HG02678 (cell line): ENCODE measurements around the gene MACROH2A2.
"Not testable (repeated sequence)": the region's sequence is repeated elsewhere in the genome, so short reads cannot be mapped to it uniquely, and the experiment has no call there.

ENCODE experiments used
- ATAC-seq: cut with Tn5 transposase; IDR thresholded peaks from one replicate; pipeline ENCODE4 v1.9.1; 2021; ENCODE audit warnings: mild to moderate bottlenecking, moderate library complexity; ENCODE audit not compliant: unreplicated experiment

Gene MACROH2A2

DNA sequence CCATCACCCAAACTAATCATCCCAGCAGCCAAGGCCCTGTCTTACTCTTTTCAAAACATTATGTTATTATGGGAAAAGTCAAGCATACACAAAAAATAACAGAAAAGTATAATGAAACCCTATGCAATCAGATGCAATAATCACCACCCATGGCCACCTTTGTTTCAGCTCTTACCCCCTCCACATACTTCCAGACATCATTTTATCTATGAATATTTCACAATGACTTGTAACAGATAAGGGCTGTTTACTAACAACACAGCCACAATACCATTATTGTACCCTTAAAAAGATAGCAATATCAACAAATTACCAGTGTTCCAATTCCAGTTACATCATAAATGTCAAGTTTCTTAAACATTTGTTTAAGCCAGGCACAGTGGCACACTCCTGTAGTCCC, 44.8 kb downstream of the MACROH2A2 start:
- no peak for ATAC-seq

DNA sequence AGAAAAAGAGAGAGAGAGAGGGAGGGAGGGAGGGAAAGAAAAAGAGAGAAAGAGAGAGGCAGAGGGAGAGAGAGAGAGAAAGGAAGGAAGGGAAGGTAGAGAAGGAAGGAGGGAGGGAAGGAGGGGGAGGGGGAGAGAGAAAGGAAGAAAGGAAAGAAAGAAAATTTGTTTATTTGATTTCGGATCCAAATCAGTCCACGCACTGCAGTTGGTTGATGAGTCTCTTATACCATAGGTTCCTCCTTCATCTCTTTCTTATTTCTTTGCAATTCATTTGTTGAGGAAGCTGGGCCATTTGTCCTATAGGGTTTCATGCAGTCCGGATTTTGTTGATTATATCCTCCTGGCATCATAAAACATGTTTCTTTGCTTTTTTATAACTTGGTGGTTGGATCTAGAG, 45.6 kb downstream of the MACROH2A2 start:
- ATAC-seq, result no peak

DNA sequence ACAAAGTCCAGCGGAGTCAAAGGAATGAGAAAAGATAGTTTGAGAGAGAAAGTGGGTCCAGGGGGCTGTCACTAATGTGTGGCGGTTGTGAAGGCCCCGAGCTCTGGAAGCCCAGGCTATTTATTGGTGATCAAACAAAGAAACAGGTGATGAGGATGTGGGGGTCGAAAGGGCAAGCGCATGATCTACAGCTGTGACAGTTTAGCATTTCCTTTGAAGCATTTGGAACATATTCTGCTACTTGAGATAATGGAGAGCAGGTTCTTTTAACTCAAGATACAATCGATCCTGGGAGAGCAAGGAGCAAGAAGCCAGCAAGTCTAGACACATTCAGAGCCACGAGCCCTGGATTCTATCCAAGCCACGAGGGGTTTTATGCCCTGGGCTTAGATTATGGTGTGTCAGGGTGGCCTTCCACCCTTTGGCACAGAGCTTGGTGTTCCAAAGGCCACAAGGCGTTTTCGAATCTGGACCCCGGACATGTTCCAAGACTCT, 48.5 kb downstream of the MACROH2A2 start:
- not testable (repeated sequence) for ATAC-seq

DNA sequence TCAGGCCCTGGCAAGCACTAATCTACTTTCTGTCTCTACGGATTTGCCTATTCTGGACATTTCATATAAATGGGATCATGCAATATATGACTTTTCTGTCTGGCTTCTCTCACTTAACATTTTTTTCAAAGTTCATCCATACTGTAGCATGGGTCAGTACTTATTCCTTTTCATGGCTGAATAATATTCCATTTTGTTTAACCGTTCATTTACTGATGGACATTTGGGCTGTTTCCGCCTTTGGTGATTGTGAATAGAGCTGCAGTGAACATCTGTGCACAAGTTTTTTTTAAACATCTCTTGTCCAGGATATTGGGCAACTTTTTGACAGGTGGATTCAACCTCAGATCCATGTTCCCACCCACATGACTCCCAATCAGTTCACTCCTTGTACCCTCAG, 49.0 kb downstream of the MACROH2A2 start:
- ATAC-seq, result no peak

DNA sequence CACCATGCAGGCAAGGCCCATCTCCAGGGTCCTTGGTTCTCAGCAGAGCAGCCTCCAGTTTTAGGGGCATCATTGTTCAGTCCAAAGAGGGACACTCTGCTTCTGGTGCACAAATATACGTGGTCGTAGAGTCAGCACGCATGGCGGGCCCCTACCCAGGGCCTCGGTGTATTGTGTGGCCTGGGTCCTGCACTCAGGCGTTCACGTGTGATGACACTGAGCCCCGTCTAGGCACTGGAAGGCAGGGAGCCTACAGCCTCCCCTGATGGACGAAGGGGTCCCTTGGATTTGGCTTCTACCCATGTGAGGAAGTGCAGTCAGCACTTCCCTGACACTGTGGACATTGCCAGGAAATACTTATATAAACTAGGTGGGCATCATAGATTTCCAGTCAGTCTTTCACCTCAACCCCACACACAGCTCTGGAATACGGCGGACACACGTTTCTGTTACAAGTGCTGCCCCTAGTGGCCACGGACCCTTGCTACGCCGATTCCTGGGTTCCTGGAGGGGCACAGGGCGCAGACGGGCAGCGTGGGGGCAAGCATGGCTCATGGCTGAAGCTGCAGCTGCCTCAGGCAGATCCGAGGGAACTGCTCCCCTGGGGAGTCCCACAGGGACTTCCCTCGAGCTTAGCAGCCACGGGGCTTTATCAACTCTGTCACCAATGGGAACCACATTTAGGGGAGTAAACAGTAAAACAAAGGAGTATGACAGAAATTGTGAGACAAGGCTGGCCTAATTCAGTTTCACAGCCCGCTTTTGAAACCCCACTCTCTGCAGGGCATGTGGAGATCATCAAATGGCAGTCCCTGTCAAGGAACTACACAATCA, 54.5 kb downstream of the MACROH2A2 start:
- peak; percentile 69 for ATAC-seq

DNA sequence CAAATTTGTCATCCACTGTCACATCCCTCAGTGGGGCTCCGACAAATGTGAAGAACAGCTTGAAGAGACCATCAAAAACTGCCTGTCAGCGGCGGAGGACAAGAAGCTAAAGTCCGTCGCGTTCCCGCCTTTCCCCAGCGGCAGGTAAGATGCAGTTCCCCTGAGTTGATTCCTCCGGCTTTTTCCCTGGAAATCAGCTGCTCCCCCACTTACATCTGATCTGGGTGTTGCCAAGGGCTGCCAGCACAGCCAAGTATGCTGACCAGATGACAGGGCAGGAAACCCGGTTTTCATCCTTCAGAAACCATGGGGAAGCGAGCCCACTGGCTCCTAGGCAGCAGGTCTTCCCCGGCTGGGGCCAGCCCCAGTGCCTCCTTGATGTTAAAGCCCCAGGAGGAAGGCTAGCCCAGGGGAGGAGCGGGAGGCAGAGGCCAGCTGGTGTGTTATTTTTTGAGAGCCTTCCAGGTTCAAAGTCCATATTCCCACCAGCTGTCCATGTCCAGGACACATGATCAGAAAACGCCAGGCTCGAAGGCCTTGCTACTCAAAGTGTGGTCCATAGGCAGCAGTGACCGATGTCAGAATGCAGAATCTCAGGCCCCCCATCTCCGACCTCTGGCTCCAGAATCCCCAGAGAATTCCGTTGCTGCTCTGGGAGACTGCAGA, 56.6 kb downstream of the MACROH2A2 start:
- no peak for ATAC-seq

DNA sequence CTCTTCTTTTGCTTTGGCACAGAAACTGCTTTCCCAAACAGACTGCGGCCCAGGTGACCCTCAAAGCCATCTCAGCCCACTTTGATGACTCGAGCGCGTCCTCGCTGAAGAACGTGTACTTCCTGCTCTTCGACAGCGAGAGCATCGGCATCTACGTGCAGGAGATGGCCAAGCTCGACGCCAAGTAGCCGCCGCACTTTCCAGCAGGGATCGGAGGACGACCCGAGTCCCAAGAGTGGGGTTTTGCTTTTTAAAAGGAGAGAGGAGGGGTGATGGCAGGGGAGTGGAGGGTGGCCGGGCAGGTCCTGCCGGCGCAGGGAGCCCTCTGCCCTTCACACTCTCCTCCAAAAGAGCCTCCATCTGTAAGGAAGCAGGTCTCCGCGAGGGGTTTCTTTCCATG, 58.9 kb downstream of the MACROH2A2 start:
- ATAC-seq, result no peak

DNA sequence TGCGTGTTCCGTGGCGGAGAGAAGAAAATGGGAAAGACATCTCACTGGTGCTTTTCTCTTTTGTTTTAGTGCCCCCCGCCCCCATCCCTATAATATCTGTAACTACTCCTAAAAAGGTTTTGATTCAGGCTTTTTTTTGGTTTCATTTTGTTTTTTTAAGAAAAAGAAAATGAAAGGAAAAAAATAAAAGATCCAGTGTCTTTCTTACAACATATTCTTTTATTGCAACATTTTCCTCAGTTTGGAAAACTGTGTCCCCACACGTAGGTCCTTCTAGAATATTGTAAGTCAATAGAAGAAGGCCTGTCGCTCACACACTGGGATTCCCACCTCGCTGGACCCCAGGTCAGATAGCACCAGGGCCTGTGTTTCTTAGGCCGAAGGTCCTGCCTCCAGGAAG, 59.4 kb downstream of the MACROH2A2 start:
- no peak for ATAC-seq

DNA sequence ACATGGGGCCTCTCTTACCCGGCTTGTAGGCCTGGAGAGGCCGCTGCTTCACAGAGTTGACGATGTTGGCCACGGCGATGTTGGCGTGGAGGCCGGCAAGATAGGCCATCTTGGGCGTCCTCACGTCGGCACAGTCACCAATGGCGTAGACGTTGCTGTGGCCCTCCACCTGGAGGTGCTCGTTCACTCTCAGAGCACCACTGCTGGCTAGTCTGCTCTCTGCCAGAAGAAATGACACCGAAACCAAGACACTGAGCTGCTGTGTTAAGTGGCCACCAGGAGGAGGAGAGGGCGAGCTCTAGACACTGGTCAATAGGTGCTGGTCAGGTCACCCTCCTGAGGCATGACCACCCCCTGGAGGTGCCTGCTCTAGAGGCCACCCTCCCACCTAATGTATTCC, 62.3 kb downstream of the MACROH2A2 start:
- ATAC-seq, result no peak

DNA sequence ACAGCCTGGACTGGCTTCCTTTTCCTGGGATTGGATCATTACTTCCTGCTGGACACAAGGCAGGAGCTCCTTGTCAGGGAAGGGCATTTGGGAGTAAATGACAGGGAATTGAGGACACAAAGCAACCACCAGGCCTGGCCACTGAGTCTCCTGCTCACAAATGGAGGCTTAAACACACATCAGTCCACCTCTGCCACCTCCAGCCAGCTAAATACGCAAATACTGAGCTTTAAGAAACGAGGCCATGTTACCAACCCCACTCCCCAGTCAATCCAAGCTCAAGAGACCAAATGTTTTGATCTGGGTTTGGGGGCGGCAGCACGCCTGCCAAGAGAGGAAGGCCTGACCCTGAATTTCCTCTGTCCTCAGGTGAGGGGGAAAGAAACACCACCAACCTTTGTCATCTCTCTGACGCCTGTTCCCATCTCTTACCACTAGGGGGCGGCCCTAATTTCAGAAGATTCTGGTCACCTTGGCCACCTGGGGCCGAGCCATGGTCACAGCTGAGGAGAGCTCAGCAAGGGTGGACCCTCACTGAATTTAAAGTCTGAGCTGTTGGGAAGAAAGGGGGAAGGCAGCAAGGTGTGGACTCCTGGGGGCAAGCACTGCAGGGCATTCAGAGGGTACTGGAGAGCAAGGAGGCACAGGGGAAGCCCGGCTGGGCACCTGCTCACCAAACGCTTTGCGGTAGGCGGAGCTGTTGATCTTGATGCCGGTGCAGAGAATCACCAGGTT, 63.5 kb downstream of the MACROH2A2 start:
- no peak for ATAC-seq

DNA sequence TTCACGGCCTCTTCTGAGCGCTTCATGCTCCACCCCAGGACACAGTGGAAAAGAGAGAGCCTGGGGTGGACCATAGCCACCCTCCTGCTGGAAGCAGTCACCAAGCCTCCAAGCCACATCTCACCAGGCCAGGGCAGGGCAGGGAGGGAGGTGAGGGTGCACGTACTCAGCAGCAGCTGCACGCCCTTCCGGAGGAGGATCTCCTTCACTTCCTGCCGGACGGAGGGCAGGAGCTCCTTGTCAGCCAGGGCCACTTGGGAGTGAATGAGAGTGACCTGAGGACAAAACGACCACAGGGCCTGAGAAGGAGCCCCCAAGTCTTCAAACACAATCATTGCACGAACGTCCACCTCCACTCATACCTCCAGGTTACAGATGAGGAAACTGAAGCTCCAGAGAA, 65.0 kb downstream of the MACROH2A2 start:
- no peak for ATAC-seq

DNA sequence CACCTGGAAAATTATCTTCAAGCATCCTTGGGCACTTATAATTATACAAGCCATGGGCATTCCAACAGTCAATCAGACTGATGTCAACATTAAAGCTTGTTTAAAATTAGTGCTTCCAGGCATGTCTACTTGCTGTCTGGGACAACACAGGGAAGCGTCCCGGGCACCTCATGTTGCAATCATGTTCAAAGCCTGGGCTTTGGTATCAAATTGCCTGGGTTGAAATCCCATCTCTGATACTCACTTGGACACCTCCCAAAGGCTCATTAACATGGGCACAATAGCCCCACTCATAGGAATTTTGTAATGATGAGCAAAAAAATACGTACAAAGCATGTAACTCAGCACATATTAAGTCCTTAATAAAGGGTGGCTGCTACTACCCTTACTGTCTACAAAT, 65.5 kb downstream of the MACROH2A2 start:
- no peak for ATAC-seq

DNA sequence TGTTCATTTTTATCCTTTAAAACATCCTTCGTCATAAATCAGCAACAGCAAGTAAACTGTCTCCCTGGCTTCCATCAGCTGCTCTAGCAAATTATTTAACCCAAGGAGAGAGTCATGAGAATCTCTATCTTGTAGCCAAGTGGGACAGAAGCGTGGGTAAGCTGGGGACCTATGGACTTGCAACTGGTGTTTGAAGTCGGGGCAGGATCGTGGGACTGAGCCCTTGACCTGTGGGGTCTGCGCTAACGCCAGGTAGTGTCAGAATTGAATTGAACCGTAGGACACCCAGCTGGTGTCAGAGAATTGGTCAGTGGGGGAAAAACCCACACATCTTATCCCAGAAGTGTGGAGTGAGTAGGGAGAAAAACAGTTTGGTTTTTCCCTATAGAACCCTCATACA, 66.6 kb downstream of the MACROH2A2 start:
- no peak for ATAC-seq

DNA sequence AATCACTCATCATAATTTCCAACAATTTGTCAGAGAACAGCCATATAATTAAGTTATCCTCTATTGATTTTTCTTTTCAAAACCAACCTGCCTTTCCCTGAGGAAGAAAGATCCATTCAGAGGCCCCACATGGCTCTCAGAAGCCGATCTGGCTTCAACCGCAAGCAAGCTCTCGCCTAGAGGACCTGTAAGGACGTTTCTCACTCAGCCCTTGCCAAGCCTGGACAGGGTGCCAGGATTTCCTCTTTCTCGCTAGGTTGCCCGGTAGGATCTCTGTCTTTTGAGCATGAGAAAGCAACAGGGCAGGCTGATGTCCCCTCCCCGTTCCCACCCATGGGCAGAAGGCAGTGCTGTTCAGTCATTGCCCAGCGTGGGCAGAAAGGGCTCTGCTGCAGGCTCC, 67.0 kb downstream of the MACROH2A2 start:
- no peak for ATAC-seq

DNA sequence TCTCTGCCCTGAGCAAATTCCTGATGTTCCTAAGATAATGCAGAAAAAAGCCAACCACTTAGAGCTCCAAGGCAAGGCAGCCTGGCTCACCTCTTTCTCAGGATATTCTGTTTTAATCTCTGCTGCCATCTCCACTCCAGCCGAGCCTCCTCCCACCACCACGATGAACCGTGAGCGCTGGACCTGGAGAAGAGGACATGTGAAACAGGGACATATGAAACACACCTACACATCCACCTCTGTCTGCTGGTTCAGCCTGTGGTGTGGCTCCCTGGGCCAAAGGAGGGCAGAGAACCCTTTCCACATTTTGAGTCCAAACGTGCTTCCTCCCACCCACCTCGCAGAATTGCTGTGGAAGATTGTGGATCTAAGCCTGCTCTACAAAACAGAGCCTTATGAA, 67.8 kb downstream of the MACROH2A2 start:
- no peak for ATAC-seq

DNA sequence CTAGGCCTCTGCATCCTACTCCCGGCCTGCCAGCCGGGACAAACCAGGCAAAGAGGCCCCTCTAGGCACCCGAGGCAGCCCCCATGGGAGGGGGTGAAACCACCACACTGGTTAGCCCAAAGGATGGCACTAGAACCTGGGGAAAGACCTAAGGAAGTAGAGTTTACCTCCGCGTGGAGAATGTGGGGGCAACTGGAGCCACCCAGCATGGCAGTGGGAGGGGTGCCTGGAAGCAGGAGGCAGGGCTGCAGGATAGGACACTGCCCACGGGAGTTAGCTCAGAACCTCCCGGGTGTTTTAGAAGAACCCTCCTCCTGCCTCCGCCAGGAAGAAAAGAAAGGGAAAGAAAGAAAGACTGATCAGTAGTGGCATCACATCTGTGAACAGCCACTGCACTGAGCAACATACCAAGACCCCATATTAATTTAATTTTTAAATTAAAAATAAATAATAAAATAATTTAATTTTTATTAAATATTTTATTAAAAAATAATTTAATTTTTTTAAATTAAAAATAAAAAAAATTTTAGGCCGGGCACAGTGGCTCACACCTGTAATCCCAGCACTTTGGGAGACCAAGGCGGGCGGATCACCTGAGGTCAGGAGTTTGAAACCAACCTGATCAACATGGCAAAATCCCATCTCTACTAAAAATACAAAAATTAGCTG, 68.8 kb downstream of the MACROH2A2 start:
- no peak for ATAC-seq

DNA sequence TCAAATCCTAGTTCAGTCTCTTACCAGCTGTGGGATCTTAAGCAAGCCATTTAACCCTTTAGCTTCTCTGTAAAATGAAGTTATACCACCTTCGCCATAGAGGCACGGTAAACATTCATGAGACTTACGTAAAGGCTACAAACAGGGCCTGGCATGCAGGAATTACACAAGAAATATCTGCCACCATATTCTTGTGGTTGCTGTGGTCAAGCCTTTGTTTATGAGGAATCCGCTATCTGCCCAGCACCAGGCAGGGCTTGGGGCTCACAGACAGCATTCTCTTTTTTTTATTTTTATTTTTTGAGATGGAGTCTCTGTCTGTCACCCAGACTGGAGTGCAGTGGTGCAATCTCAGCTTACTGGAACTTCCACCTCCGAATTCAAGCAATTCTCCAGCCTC, 70.1 kb downstream of the MACROH2A2 start:
- ATAC-seq, result no peak

DNA sequence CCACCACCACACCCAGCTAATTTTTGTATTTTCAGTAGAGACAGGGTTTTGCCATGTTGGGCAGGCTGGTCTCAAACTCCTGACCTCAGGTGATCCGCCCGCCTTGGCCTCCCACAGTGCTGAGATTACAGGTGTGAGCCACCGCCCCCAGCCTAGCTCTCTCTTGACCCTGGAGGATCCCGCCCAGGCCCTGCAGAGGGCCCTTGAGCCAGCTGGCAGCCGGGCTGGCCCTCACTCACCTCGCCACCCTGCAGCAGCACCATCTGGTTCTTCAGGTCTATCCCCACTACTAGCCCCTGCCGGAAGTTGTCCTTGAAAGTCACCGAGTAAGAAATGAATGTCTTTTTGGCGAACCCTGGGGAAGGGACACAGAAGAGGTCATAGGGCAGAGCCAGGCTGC, 70.5 kb downstream of the MACROH2A2 start:
- ATAC-seq, result not testable (repeated sequence)

DNA sequence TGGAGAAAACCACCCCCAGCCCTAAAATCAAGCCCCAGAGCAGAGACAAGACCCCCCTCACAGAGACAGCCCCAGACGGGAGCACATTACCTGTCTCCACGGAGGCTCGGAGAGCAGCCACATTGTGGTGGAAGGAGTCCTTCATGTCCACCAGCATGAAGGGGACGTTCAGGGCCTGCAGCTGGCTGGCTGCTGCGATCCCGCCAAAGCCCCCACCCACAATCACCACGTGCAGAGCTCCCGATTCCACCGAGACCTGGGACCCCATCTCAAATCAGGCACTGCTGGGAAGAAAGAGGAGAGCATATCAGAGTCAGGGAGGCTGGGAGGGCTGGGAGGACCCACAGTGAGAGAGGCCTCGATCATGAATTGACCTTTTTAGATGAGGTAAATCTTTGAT, 71.2 kb downstream of the MACROH2A2 start:
- no peak for ATAC-seq

DNA sequence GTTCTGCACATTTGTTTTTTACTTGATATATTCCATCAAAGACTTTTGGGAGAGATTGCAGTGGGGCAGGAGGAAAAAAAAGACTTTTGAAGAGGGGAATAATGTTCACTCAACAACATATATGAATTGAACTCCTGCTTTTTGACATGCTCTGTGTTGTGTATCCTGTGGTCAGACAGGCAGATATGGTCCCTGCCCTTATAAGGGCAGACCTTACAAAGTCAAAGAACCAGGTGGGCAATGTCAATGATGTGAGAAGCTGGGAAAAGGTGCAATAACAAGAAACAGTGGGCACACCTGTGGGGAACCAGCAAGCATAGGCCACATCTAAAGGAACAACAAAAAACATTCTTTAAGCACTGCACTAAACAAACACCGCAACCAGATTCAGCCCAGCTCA, 71.8 kb downstream of the MACROH2A2 start:
- ATAC-seq, result no peak

DNA sequence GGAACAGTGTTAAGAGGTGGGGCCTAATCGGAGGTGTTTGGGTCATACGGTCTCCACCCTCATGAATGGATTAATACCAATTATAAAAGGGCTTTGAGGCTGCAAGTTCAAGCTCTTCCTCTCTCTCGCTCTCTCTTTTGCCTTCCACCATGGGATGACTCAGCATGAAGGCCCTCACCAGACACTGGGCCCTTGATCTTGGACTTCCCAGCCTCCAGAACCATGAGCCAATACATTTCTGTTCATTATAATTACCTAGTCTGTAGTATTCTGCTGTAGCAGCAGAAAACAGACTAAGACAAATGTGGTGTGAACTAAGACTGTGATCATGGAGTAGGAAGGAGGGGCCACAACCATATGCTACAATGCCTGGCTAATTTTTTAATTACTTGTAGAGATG, 72.3 kb downstream of the MACROH2A2 start:
- ATAC-seq, result no peak
